Measurements from ENCODE around the gene KCTD16.

DNA sequence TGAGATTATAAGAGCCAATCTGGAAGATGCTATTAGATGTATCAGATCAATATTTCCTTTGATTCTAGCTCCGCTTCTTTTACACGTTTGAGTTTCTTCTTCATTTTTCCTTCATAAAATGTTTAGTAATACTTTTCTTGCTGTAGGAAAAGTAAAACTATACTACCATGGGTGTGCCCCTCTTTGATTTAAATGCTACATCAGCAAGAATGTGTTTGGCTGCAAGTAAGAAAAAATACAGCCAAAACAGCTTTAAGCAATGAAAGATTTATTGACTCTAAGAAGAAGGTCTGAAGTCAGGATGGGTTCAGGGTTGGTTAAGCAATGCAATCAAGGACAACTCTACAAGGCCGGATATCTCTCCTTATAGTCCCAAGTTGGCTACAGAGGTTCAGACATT, 126.4 kb downstream of the KCTD16 start:
- TF ChIP-seq, protein P1, sequence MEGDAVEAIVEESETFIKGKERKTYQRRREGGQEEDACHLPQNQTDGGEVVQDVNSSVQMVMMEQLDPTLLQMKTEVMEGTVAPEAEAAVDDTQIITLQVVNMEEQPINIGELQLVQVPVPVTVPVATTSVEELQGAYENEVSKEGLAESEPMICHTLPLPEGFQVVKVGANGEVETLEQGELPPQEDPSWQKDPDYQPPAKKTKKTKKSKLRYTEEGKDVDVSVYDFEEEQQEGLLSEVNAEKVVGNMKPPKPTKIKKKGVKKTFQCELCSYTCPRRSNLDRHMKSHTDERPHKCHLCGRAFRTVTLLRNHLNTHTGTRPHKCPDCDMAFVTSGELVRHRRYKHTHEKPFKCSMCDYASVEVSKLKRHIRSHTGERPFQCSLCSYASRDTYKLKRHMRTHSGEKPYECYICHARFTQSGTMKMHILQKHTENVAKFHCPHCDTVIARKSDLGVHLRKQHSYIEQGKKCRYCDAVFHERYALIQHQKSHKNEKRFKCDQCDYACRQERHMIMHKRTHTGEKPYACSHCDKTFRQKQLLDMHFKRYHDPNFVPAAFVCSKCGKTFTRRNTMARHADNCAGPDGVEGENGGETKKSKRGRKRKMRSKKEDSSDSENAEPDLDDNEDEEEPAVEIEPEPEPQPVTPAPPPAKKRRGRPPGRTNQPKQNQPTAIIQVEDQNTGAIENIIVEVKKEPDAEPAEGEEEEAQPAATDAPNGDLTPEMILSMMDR (IDR thresholded peaks at IDR 0.05) = no peak
- TF ChIP-seq POLR2A (IDR thresholded peaks at IDR 0.05) = no peak

All from body of pancreas (tissue), 4 donors.